ENCODE measurements around the gene NCAM1. TPM values are rescaled to one million over a fixed set of nuclear protein-coding genes. Genes with fewer than 3 reads are reported as not detected.

Gene NCAM1
- total RNA-seq, 2 experiments from 2014 or later: 0.34 TPM; not detected in 1

DNA sequence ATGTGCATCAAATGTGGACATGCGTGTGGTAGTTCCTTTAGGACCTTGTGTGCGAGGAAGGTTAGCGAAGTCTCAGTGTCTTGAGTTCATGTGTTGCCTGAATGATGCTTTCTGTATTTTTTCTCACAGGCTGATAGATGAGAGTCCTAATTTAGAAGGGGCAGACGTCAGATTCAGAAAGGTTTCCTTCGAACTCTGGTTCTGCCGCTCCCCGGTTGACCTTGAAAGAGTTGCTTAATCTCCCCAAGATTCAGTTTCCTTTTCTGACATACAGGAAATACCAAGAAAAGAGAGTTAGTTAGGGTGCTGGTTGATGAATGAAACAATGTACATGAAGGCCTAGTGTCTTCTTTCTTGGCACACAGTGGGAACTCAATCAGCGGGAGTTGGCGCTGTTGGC lies 317.3 kb downstream of the NCAM1 start:
- H3K9me3 Mint-ChIP-seq: no peaks in the 10 kb centered on the region
- CTCF ChIA-PET: no interaction called here
- no peaks in the 10 kb centered on the region for H3K4me1 Mint-ChIP-seq (ENCODE audit: low read depth)
- H3K27ac Mint-ChIP-seq: no peak overlapping the region
- no peak for DNase-seq
- H3K4me1 ChIP-seq (ENCODE audit: insufficient read depth, low read length): no peaks in the 10 kb centered on the region
- H3K9me3 ChIP-seq (ENCODE audit: control insufficient read depth in 1 of 2, insufficient read depth in 1 of 2, low read length in 2 of 2): no peaks in the 10 kb centered on the region
- no peak overlapping the region for H3K4me3 ChIP-seq (ENCODE audit: low read length)
- no peaks in the 10 kb centered on the region for H3K27me3 ChIP-seq (ENCODE audit: control insufficient read depth in 1 of 2, insufficient read depth in 2 of 2, low read length in 2 of 2)
- ATAC-seq (ENCODE audit: poor library complexity): no peak
- H3K27me3 Mint-ChIP-seq: no peaks in the 10 kb centered on the region
- H3K27ac ChIP-seq (ENCODE audit: low read depth in 1 of 2, low read length in 2 of 2): no peak overlapping the region
- H3K36me3 Mint-ChIP-seq (ENCODE audit: low read depth): no peaks in the 10 kb centered on the region
- POLR2A ChIA-PET: no interaction called here
- TF ChIP-seq, protein P1, sequence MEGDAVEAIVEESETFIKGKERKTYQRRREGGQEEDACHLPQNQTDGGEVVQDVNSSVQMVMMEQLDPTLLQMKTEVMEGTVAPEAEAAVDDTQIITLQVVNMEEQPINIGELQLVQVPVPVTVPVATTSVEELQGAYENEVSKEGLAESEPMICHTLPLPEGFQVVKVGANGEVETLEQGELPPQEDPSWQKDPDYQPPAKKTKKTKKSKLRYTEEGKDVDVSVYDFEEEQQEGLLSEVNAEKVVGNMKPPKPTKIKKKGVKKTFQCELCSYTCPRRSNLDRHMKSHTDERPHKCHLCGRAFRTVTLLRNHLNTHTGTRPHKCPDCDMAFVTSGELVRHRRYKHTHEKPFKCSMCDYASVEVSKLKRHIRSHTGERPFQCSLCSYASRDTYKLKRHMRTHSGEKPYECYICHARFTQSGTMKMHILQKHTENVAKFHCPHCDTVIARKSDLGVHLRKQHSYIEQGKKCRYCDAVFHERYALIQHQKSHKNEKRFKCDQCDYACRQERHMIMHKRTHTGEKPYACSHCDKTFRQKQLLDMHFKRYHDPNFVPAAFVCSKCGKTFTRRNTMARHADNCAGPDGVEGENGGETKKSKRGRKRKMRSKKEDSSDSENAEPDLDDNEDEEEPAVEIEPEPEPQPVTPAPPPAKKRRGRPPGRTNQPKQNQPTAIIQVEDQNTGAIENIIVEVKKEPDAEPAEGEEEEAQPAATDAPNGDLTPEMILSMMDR (IDR thresholded peaks at IDR 0.05): no peak
- H3K4me3 Mint-ChIP-seq: no peak overlapping the region
- H3K36me3 ChIP-seq (ENCODE audit: insufficient read depth, low read length): no peaks in the 10 kb centered on the region
- intact Hi-C loops (cut with DNase I, micrococcal nuclease): no loop called here

DNA sequence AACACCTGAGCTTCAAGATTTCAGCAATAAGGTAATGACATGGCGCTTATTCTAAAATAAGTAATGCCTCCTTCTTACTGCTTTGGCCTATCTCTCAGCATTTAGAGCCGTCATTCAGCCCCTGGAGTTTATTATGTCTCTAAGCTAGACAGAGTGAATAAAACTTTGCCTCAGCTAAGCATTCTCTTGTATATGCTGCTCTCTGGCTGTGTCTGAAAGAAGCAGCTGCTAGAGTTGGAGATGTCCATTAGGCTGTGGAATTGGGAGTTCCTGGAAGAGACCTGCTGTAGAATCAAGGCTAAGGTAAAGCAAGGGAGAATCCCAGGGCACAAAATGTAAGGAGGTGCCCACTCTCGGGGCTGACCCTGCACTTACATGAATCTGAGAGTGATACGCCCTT lies 317.7 kb downstream of the NCAM1 start:
- no peaks in the 10 kb centered on the region for H3K36me3 ChIP-seq (ENCODE audit: insufficient read depth, low read length)
- no peak overlapping the region for H3K4me3 ChIP-seq (ENCODE audit: low read length)
- no peaks in the 10 kb centered on the region for H3K36me3 Mint-ChIP-seq (ENCODE audit: low read depth)
- intact Hi-C loops (cut with DNase I, micrococcal nuclease): no loop called here
- H3K27me3 ChIP-seq (ENCODE audit: control insufficient read depth in 1 of 2, insufficient read depth in 2 of 2, low read length in 2 of 2): no peaks in the 10 kb centered on the region
- no peaks in the 10 kb centered on the region for H3K9me3 Mint-ChIP-seq
- H3K4me3 Mint-ChIP-seq: no peak overlapping the region
- H3K4me1 Mint-ChIP-seq (ENCODE audit: low read depth): no peaks in the 10 kb centered on the region
- TF ChIP-seq, protein P1 (IDR thresholded peaks at IDR 0.05): no peak
- no peaks in the 10 kb centered on the region for H3K27me3 Mint-ChIP-seq
- ChIA-PET POLR2A (no interaction called here), CTCF (no interaction called here)
- no peak for ATAC-seq (ENCODE audit: poor library complexity)
- H3K4me1 ChIP-seq (ENCODE audit: insufficient read depth, low read length): no peaks in the 10 kb centered on the region
- no peaks in the 10 kb centered on the region for H3K9me3 ChIP-seq (ENCODE audit: control insufficient read depth in 1 of 2, insufficient read depth in 1 of 2, low read length in 2 of 2)
- no peak overlapping the region for H3K27ac ChIP-seq (ENCODE audit: low read depth in 1 of 2, low read length in 2 of 2)
- no peak overlapping the region for H3K27ac Mint-ChIP-seq
- no peak for DNase-seq

DNA sequence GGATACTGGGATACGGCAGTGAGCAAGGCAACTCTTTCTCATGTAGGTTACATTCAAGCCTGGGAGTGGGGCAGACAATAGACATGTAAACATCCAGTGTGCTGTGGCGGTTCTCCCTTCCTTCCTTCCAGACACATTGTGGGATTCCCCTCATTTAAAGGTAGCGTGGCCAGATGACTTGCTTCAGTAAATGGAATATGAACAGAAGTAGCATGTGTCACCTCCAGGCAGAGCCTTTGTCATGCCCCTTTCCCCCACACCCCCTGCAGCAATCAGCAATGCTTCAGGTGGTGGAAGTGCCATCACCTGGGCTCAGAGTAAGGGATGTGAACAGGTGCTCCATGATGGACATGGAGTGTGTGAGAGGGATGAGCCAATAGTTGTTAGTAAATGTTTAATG lies 318.4 kb downstream of the NCAM1 start:
- intact Hi-C loops (cut with DNase I, micrococcal nuclease): no loop called here
- no peak overlapping the region for H3K4me3 ChIP-seq (ENCODE audit: low read length)
- H3K4me3 Mint-ChIP-seq: no peak overlapping the region

More for the DNA sequence above, 318.4 kb downstream of the NCAM1 start:
- ATAC-seq (ENCODE audit: poor library complexity) (no peak), DNase-seq (no peak)
- Mint-ChIP-seq H3K36me3 (ENCODE audit: low read depth) (no peaks in the 10 kb centered on the region), H3K27ac (no peak overlapping the region), H3K9me3 (no peaks in the 10 kb centered on the region), H3K27me3 (no peaks in the 10 kb centered on the region), H3K4me1 (ENCODE audit: low read depth) (no peaks in the 10 kb centered on the region)
- H3K9me3 ChIP-seq (ENCODE audit: control insufficient read depth in 1 of 2, insufficient read depth in 1 of 2, low read length in 2 of 2): no peaks in the 10 kb centered on the region
- no peaks in the 10 kb centered on the region for H3K36me3 ChIP-seq (ENCODE audit: insufficient read depth, low read length)
- ChIA-PET CTCF (no interaction called here), POLR2A (no interaction called here)
- TF ChIP-seq, protein P1 (IDR thresholded peaks at IDR 0.05): no peak
- H3K4me1 ChIP-seq (ENCODE audit: insufficient read depth, low read length): no peaks in the 10 kb centered on the region
- H3K27me3 ChIP-seq (ENCODE audit: control insufficient read depth in 1 of 2, insufficient read depth in 2 of 2, low read length in 2 of 2): no peaks in the 10 kb centered on the region
- no peak overlapping the region for H3K27ac ChIP-seq (ENCODE audit: low read depth in 1 of 2, low read length in 2 of 2)
